CD4-positive, alpha-beta T cell (primary cell): ENCODE data around the gene TRIM71. TPM values are rescaled to one million over a fixed set of nuclear protein-coding genes. Genes with fewer than 3 reads are reported as not detected.

Source experiments
- ATAC-seq: fragments of 200-7000 bp; cut with Tn5 transposase; one replicate; pipeline ENCODE4 v1.10.0; 2022; ENCODE audit warnings: mild to moderate bottlenecking; ENCODE audit not compliant: poor library complexity
- CTCF ChIA-PET: fragments of 350-600 bp; sonication (Branson Sonifier 250); formaldehyde crosslinking; loops from one replicate; lab custom pipeline; 2021; ENCODE audit warnings: antibody characterized with exemption, inconsistent platforms; lab: Charles Lee
- POLR2A ChIA-PET: fragments of 350-600 bp; sonication (Branson Sonifier 250); formaldehyde crosslinking; loops from one replicate; lab custom pipeline; 2021; ENCODE audit warnings: antibody characterized with exemption, inconsistent platforms; lab: Charles Lee
- DNase-seq, 14 experiments: peaks; one replicate each; pipeline ENCODE4 v3.0.0-alpha.2; 2013 to 2020; ENCODE audit warnings: mixed read lengths in 2 of 14
- H3K27ac ChIP-seq, 2 donors: one replicate each; pipeline versions ENCODE4 v1.5.1 to v1.7.0; 2013; ENCODE audit warnings: low read length in 2 of 2, low read depth in 1 of 2, mild to moderate bottlenecking in 1 of 2
- H3K27me3 ChIP-seq, 2 experiments: 1 replicate in 1 of 2; 2 replicates in 1 of 2; pipeline versions ENCODE4 v1.6.1 to v1.7.0; 2013; ENCODE audit warnings: low read length in 2 of 2, control low read depth in 1 of 2, mild to moderate bottlenecking in 1 of 2, moderate library complexity in 1 of 2; ENCODE audit not compliant: insufficient read depth in 2 of 2, control insufficient read depth in 1 of 2
- H3K36me3 ChIP-seq: one replicate; pipeline ENCODE4 v1.6.1; 2013; ENCODE audit warnings: low read length, control low read depth; ENCODE audit not compliant: insufficient read depth
- H3K4me1 ChIP-seq: one replicate; pipeline ENCODE4 v1.6.1; 2013; ENCODE audit warnings: low read length, control low read depth; ENCODE audit not compliant: insufficient read depth
- H3K4me3 ChIP-seq: one replicate; pipeline ENCODE4 v1.5.1; 2013; ENCODE audit warnings: mild to moderate bottlenecking, low read length, moderate library complexity
- H3K9me3 ChIP-seq, 2 experiments: 1 replicate in 1 of 2; 2 replicates in 1 of 2; pipeline versions ENCODE4 v1.6.1 to v1.7.0; 2013; ENCODE audit warnings: low read length in 2 of 2, mild to moderate bottlenecking in 2 of 2, control low read depth in 1 of 2, moderate library complexity in 1 of 2; ENCODE audit not compliant: control insufficient read depth in 1 of 2, insufficient read depth in 1 of 2
- H3K27ac Mint-ChIP-seq: one replicate; pipeline ENCODE4 v1.8.0; 2020; ENCODE audit warnings: mixed read lengths
- H3K27me3 Mint-ChIP-seq: one replicate; pipeline ENCODE4 v1.8.0; 2021; ENCODE audit warnings: mixed read lengths
- H3K36me3 Mint-ChIP-seq: one replicate; pipeline ENCODE4 v1.8.0; 2021; ENCODE audit warnings: low read depth, mixed read lengths
- H3K4me1 Mint-ChIP-seq: one replicate; pipeline ENCODE4 v1.8.0; 2021; ENCODE audit warnings: low read depth, mixed read lengths
- H3K4me3 Mint-ChIP-seq: one replicate; pipeline ENCODE4 v1.8.0; 2020; ENCODE audit warnings: mild to moderate bottlenecking, mixed read lengths
- H3K9me3 Mint-ChIP-seq: one replicate; pipeline ENCODE4 v1.8.0; 2020; ENCODE audit warnings: mixed read lengths
- intact Hi-C, 2 experiments: fragments of 100-400 bp; cut with DNase I in 1 of 2; cut with micrococcal nuclease in 1 of 2; formaldehyde crosslinking; loops; one replicate each; pipeline versions ENCODE4 v1.15.1 to v1.9.0; 2023 to 2025; cut with DNase I, micrococcal nuclease
- total RNA-seq, 174 experiments: library from RNA in 2 of 174; stranded (reverse) in 2 of 174; gene quantifications; one replicate each; pipeline ENCODE4 v1.2.3 and lab custom pipeline; 2021 to 2026
- TF ChIP-seq, protein P1 (sequence below): fragments of 200-600 bp; IDR thresholded peaks from one replicate; pipeline ENCODE4 v1.8.0; 2022; ENCODE audit warnings: antibody characterized with exemption, mild to moderate bottlenecking

The TRIM71 gene
- total RNA-seq, 2 experiments from 2014 or later = 0.03 TPM; not detected in 1

DNA sequence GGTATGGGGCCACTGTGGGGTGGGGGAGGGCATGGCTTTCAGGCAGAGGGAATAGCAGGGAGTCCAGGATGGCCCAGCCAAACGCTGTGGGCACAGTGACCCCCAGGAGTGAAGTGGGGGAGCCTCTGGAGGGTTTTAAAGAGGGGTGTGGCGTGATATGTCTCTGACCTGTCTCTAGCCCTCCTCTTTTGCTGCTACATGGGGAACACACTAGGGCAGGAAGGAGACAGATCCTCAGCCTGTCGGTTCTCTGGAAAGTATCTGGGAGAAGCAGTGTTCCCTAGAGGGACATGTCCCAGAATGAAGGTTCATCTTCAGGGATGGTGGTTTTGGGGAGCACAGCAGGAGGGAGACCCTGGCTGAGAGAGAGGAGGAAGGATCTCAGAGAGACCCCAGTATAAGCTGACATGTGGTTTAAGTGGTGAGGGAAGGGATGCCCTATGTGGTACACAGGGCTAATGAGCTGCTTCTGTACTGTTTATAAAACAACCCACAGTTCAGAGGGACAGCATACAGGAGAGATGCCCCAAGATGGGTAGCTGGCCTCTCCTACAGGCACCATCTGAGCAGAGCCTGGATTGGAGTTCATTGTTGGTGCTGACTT lies 37.7 kb downstream of the TRIM71 start:
- no peak overlapping the region for H3K4me3 Mint-ChIP-seq
- H3K36me3 Mint-ChIP-seq = no peaks in the 10 kb centered on the region
- no peak overlapping the region for H3K4me3 ChIP-seq
- H3K27me3 Mint-ChIP-seq = no peaks in the 10 kb centered on the region
- DNase-seq (no peak), ATAC-seq (no peak)
- no peaks in the 10 kb centered on the region for H3K4me1 ChIP-seq
- H3K27ac ChIP-seq = no peak overlapping the region
- no peaks in the 10 kb centered on the region for H3K36me3 ChIP-seq
- no peaks in the 10 kb centered on the region for H3K9me3 ChIP-seq
- intact Hi-C loops = no loop called here
- H3K9me3 Mint-ChIP-seq = no peaks in the 10 kb centered on the region
- H3K27ac Mint-ChIP-seq = no peak overlapping the region
- H3K4me1 Mint-ChIP-seq = no peaks in the 10 kb centered on the region
- H3K27me3 ChIP-seq = no peaks in the 10 kb centered on the region
- ChIA-PET CTCF (no interaction called here), POLR2A (interaction anchor here (0.5 kb wide), 1 partner anchor 285 kb away, joined by 3 read pairs; no protein-coding TSS in a partner anchor)
- TF ChIP-seq, protein P1, sequence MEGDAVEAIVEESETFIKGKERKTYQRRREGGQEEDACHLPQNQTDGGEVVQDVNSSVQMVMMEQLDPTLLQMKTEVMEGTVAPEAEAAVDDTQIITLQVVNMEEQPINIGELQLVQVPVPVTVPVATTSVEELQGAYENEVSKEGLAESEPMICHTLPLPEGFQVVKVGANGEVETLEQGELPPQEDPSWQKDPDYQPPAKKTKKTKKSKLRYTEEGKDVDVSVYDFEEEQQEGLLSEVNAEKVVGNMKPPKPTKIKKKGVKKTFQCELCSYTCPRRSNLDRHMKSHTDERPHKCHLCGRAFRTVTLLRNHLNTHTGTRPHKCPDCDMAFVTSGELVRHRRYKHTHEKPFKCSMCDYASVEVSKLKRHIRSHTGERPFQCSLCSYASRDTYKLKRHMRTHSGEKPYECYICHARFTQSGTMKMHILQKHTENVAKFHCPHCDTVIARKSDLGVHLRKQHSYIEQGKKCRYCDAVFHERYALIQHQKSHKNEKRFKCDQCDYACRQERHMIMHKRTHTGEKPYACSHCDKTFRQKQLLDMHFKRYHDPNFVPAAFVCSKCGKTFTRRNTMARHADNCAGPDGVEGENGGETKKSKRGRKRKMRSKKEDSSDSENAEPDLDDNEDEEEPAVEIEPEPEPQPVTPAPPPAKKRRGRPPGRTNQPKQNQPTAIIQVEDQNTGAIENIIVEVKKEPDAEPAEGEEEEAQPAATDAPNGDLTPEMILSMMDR = no peak

DNA sequence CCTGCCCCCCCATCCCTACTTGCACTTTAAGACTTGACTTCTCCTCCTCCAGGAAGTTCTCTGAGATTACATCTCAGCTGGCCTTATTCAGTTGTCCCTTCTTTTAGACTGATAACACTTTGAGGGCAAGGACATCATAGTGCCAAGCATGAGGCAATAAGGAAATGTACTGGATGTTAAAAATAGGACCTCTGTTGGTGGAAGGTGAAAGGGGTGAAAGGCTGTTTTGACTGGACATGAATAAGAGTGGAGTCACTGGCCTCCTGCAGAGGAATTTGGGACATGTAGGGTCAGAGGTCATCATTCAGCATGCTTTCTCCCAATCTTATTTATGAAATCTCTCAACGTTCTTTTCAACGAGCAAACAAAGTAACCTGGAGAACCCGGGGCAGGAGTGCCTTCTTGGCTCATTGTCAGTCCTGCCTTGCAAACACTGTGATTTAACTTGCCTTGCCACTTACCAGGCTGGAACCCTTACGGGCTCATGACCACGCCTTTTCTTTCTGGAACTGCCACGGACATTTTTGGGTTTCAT lies 38.6 kb downstream of the TRIM71 start:
- POLR2A ChIA-PET = no interaction called here
- Mint-ChIP-seq H3K27ac (no peak overlapping the region), H3K4me1 (no peaks in the 10 kb centered on the region), H3K27me3 (no peaks in the 10 kb centered on the region), H3K4me3 (no peak overlapping the region), H3K36me3 (no peaks in the 10 kb centered on the region), H3K9me3 (no peaks in the 10 kb centered on the region)
- Histone ChIP-seq H3K9me3 (no peaks in the 10 kb centered on the region), H3K27ac (no peak overlapping the region), H3K27me3 (no peaks in the 10 kb centered on the region), H3K4me3 (no peak overlapping the region), H3K4me1 (no peaks in the 10 kb centered on the region), H3K36me3 (no peaks in the 10 kb centered on the region)
- ATAC-seq (no peak), DNase-seq (no peak)
- CTCF ChIA-PET = no interaction called here
- TF ChIP-seq, protein P1 = no peak
- intact Hi-C loops = no loop called here

GRCh38 chr3:32856901-32857507 lies 39.2 kb downstream of the TRIM71 start:
- no peaks in the 10 kb centered on the region for H3K36me3 Mint-ChIP-seq
- no peaks in the 10 kb centered on the region for H3K9me3 Mint-ChIP-seq
- ATAC-seq (no peak), DNase-seq (no peak)
- intact Hi-C loops = no loop called here
- Histone ChIP-seq H3K9me3 (no peaks in the 10 kb centered on the region), H3K27me3 (no peaks in the 10 kb centered on the region), H3K27ac (no peak overlapping the region), H3K4me3 (no peak overlapping the region), H3K36me3 (no peaks in the 10 kb centered on the region), H3K4me1 (no peaks in the 10 kb centered on the region)
- no peaks in the 10 kb centered on the region for H3K27me3 Mint-ChIP-seq
- no peaks in the 10 kb centered on the region for H3K4me1 Mint-ChIP-seq
- ChIA-PET POLR2A (no interaction called here), CTCF (no interaction called here)
- TF ChIP-seq, protein P1 = no peak
- H3K27ac Mint-ChIP-seq = no peak overlapping the region
- no peak overlapping the region for H3K4me3 Mint-ChIP-seq
